IPS-20b (cell line): ENCODE data around the gene IBA57.

Experiments used
- H3K27ac ChIP-seq: one replicate; pipeline ENCODE4 v1.5.1; 2013; ENCODE audit warnings: low read length
- H3K27me3 ChIP-seq: 2 replicates; pipeline ENCODE4 v1.6.1; 2013; ENCODE audit warnings: mild to moderate bottlenecking, low read length, inconsistent platforms; ENCODE audit not compliant: insufficient read depth
- H3K36me3 ChIP-seq: 2 replicates; pipeline ENCODE4 v1.6.1; 2013; ENCODE audit warnings: low read depth, mild to moderate bottlenecking, inconsistent platforms, low read length, moderate library complexity; ENCODE audit not compliant: insufficient read depth
- H3K4me1 ChIP-seq: 2 replicates; pipeline ENCODE4 v1.6.1; 2013; ENCODE audit warnings: mild to moderate bottlenecking, control low read depth, inconsistent platforms, low read length, moderate library complexity; ENCODE audit not compliant: insufficient read depth
- H3K4me3 ChIP-seq: 2 replicates; pipeline ENCODE4 v1.5.1; 2013; ENCODE audit warnings: mild to moderate bottlenecking, low read length, inconsistent platforms
- H3K9ac ChIP-seq: 2 replicates; pipeline ENCODE4 v1.6.1; 2013; ENCODE audit warnings: low read depth, mild to moderate bottlenecking, inconsistent platforms, low read length, moderate library complexity
- H3K9me3 ChIP-seq: 2 replicates; pipeline ENCODE4 v1.6.1; 2013; ENCODE audit warnings: mild to moderate bottlenecking, low read depth, low read length, inconsistent platforms; ENCODE audit not compliant: insufficient read depth

The IBA57 gene

DNA sequence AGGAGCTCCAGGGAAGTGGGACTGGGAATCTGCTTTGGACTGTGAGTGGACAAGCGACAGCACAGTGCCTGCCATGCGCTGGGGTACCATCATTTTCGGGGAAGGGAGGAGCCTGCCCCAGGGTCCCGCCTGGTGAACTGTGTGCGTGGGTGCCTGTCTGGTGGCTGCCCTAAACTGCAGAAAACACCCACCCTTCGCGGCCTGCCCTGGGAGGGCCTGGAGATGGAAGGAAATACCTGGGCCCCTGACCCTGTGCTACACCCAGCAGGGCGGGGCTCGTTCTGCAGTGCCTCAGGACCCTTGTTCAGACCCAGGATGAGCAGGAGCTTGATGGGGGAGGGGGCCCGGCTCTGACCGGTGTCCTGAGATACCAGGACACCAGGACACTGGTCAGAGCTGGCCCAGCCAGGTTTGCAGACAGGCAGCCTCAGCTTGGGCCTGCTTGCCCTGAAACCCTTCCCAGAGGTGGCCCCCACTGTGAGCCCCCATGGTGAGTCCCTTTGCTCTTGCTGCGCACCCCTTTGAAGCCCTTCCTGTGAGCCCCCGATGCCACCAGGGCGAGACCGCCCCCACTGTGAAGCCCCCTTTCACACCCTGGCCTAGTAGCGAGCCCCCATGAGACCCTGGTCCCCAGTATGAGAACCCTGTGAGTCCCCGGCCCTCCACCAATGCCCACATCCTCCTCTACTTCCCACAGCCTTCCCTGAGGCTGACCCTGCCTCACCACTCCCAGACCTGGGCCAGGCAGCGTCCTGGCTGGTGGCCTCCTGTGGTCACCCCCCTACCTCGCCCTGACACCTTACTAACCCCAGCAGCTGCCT is 13.3 kb upstream of the IBA57 start:
- Histone ChIP-seq H3K36me3 (no peaks in the 10 kb centered on the region), H3K27ac (no peak overlapping the region), H3K4me3 (no peak overlapping the region), H3K9me3 (no peaks in the 10 kb centered on the region), H3K27me3 (no peaks in the 10 kb centered on the region), H3K9ac (no peak overlapping the region), H3K4me1 (no peaks in the 10 kb centered on the region)

DNA sequence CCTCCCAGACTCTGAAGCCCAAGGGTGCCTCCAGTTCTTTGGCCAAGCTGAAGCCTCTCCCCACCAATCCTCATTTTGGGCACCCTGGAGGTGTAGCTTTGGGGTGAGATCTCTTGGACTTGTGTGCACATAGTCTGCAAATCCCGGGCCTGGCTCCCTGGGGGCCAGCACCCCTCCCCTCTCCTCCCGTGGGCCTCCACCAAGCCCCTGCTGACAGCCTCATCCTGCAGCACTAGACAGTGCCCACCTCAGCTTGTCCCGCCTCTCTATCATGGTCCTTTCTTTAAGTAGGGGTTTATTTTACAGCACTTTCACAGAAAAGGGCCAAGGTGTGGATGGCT is 12.7 kb upstream of the IBA57 start:
- Histone ChIP-seq H3K4me1 (no peaks in the 10 kb centered on the region), H3K27me3 (no peaks in the 10 kb centered on the region), H3K9me3 (no peaks in the 10 kb centered on the region), H3K9ac (no peak overlapping the region), H3K36me3 (no peaks in the 10 kb centered on the region), H3K4me3 (no peak overlapping the region), H3K27ac (no peak overlapping the region)

- no peak overlapping the region for H3K9ac ChIP-seq
- H3K27ac ChIP-seq = no peak overlapping the region
- H3K9me3 ChIP-seq = no peaks in the 10 kb centered on the region
Measured at GRCh38 chr1:228154021-228154669, 11.5 kb upstream of the IBA57 start.

GRCh38 chr1:228154670-228155571 is 10.7 kb upstream of the IBA57 start:
- Histone ChIP-seq H3K36me3 (no peaks in the 10 kb centered on the region), H3K27me3 (no peaks in the 10 kb centered on the region), H3K4me3 (no peak overlapping the region), H3K27ac (no peak overlapping the region), H3K9me3 (no peaks in the 10 kb centered on the region), H3K4me1 (no peaks in the 10 kb centered on the region), H3K9ac (no peak overlapping the region)

More at GRCh38 chr1:228154021-228154669, 11.5 kb upstream of the IBA57 start:
- H3K4me3 ChIP-seq = no peak overlapping the region
- H3K27me3 ChIP-seq = no peaks in the 10 kb centered on the region
- H3K4me1 ChIP-seq = no peaks in the 10 kb centered on the region
- no peaks in the 10 kb centered on the region for H3K36me3 ChIP-seq

DNA sequence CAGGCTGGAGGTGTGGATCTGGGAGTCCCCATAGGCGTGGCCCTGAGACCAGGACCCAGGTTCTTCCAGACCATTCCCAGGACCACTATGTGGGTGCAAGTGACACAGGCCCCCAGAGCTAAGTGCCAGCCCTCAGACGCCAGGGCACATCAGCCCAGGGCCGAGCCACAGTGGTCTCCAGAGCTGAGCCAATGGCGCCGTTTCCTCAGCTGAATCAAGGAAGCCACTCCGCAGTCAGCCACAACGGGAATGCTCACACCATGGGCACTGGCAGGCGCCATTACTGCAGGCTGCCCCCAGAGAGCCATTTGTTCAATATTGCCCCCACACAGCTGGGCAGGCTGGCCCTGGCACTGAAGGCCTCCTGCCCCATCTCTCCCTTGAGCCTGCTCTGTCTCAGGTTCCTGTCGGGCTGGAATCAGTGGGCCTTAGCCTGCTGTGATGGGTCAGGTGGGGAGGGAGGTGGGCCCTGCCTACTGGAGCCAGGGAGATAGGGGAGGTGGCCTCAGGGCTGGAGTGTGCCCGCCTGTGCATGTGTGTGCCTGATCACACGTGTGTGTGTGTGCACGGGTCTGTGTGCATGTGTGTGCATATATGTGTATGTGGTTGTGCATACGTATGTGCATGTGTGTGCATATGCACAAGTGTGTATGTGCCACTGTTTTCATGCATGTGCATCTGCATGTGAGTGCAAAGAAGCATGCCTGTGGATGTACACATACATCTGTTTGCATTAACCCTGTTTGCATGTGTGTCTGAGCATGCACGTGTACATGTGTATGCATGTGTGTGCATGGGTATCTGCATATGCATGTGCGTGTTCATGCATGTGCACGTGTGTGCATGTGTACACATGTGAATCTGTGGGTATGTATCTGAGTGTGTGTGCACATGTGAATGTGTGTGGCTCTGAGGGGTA is 9.7 kb upstream of the IBA57 start:
- H3K27ac ChIP-seq = no peak overlapping the region
- H3K4me3 ChIP-seq = no peak overlapping the region
- no peaks in the 10 kb centered on the region; the same call in 1 of the 2 replicates for H3K27me3 ChIP-seq
- no peaks in the 10 kb centered on the region for H3K9me3 ChIP-seq
- no peaks in the 10 kb centered on the region for H3K4me1 ChIP-seq
- no peaks in the 10 kb centered on the region for H3K36me3 ChIP-seq
- no peak overlapping the region for H3K9ac ChIP-seq

DNA sequence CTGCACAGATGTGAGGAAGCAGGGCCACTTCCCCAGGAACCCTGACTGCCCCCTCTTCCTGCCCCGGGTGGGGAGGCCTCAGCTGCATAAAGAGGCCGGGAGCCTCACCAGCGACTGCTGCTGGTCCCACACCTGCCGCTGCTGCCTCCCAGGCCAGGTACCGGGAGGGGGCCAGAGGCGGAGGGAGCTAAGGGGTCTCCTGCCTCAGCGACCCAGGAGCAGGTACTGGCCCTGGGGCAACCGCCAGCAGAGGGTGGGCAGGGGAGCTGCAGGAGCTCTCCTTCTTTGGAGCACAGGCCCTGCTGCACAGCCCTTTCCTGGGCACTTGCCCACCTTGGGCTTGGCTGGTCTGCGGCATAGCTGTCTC is 9.1 kb upstream of the IBA57 start:
- H3K4me1 ChIP-seq = no peaks in the 10 kb centered on the region
- no peaks in the 10 kb centered on the region for H3K9me3 ChIP-seq
- no peak overlapping the region for H3K9ac ChIP-seq

GRCh38 chr1:228156941-228157728 is 8.5 kb upstream of the IBA57 start:
- no peaks in the 10 kb centered on the region; the same call in 1 of the 2 replicates for H3K27me3 ChIP-seq
- H3K36me3 ChIP-seq = no peaks in the 10 kb centered on the region
- H3K4me1 ChIP-seq = no peaks in the 10 kb centered on the region; the same call in 1 of the 2 replicates
- H3K27ac ChIP-seq = no peak overlapping the region
- H3K9ac ChIP-seq = no peak overlapping the region
- H3K9me3 ChIP-seq = no peaks in the 10 kb centered on the region
- H3K4me3 ChIP-seq = no peak overlapping the region

More for the DNA sequence above, 9.1 kb upstream of the IBA57 start:
- H3K27ac ChIP-seq = no peak overlapping the region
- H3K4me3 ChIP-seq = no peak overlapping the region
- no peaks in the 10 kb centered on the region; the same call in 1 of the 2 replicates for H3K27me3 ChIP-seq
- H3K36me3 ChIP-seq = no peaks in the 10 kb centered on the region

GRCh38 chr1:228157729-228158126 is 7.9 kb upstream of the IBA57 start:
- Histone ChIP-seq H3K4me1 (peaks cover 4% of the 10 kb centered on the region; the same call in 1 of the 2 replicates), H3K36me3 (no peaks in the 10 kb centered on the region), H3K4me3 (no peak overlapping the region), H3K9ac (no peak overlapping the region), H3K27ac (no peak overlapping the region), H3K9me3 (no peaks in the 10 kb centered on the region), H3K27me3 (no peaks in the 10 kb centered on the region; the same call in 1 of the 2 replicates)

GRCh38 chr1:228158151-228159007 is 7.2 kb upstream of the IBA57 start:
- Histone ChIP-seq H3K4me1 (peaks cover 4% of the 10 kb centered on the region; the same call in 1 of the 2 replicates), H3K36me3 (no peaks in the 10 kb centered on the region), H3K4me3 (no peak overlapping the region), H3K27me3 (no peaks in the 10 kb centered on the region; the same call in 1 of the 2 replicates), H3K9ac (no peak overlapping the region), H3K27ac (no peak overlapping the region), H3K9me3 (no peaks in the 10 kb centered on the region)
